PC-9 (cell line): ENCODE data around the gene LAMA3. TPM values are rescaled to one million over a fixed set of nuclear protein-coding genes. Genes with fewer than 3 reads are reported as not detected.

Experiments
- BruUV-seq: library from RNA; stranded (reverse); fragments of 400-500 nt; replicated peaks from 2 replicates; lab custom pipeline; 2021; lab: Mats Ljungman, UMichigan
- CTCF ChIA-PET: fragments of 300-600 bp; sonication (Branson Sonifier 250); formaldehyde crosslinking; loops from one replicate; lab custom pipeline; 2022; ENCODE audit warnings: antibody characterized with exemption; lab: Charles Lee
- POLR2A ChIA-PET: fragments of 300-600 bp; sonication (Branson Sonifier 250); formaldehyde crosslinking; loops from one replicate; lab custom pipeline; 2022; ENCODE audit warnings: antibody characterized with exemption; ENCODE audit not compliant: unreplicated experiment; lab: Charles Lee
- DNase-seq, 2 experiments: peaks; one replicate each; pipeline versions ENCODE4 v3.0.0 to v3.0.0-alpha.2; 2015 to 2022; ENCODE audit warnings: mixed read lengths in 1 of 2
- H2AFZ ChIP-seq: fragments of 200-600 bp; sonication (generic); 2 replicates; pipeline ENCODE4 v1.8.1; 2017; ENCODE audit warnings: antibody characterized with exemption
- H3F3A ChIP-seq: fragments of 200-600 bp; sonication (generic); 2 replicates; pipeline ENCODE4 v1.8.1; 2017; ENCODE audit warnings: antibody characterized with exemption, mild to moderate bottlenecking, low read depth; ENCODE audit not compliant: insufficient read depth
- H3K27ac ChIP-seq: fragments of 200-600 bp; sonication (generic); 2 replicates; pipeline ENCODE4 v1.6.1; 2016; ENCODE audit warnings: mixed run types
- H3K27me3 ChIP-seq: fragments of 200-600 bp; sonication (generic); 2 replicates; pipeline ENCODE4 v1.6.1; 2016; ENCODE audit warnings: low read depth, mixed run types; ENCODE audit not compliant: insufficient read depth
- H3K36me3 ChIP-seq: fragments of 200-600 bp; sonication (generic); 2 replicates; pipeline ENCODE4 v1.6.1; 2016; ENCODE audit warnings: low read depth, mixed run types
- H3K4me1 ChIP-seq: fragments of 200-600 bp; sonication (generic); replicated peaks from 2 replicates; pipeline ENCODE4 v1.6.1; 2016; ENCODE audit warnings: mixed run types; ENCODE audit not compliant: insufficient read depth
- H3K4me2 ChIP-seq: fragments of 200-600 bp; sonication (generic); 2 replicates; pipeline ENCODE4 v1.6.1; 2017; ENCODE audit warnings: mixed run types
- H3K4me3 ChIP-seq: fragments of 200-600 bp; sonication (generic); 2 replicates; pipeline ENCODE4 v1.6.1; 2016; ENCODE audit warnings: mixed run types
- H3K79me2 ChIP-seq: fragments of 200-600 bp; sonication (generic); 2 replicates; pipeline ENCODE4 v1.6.1; 2017; ENCODE audit warnings: low read depth, mixed run types
- H3K9me2 ChIP-seq: fragments of 200-600 bp; sonication (generic); 2 replicates; pipeline ENCODE4 v1.8.1; 2017; ENCODE audit warnings: mild to moderate bottlenecking; ENCODE audit not compliant: insufficient read depth
- H3K9me3 ChIP-seq: fragments of 200-600 bp; sonication (generic); 2 replicates; pipeline ENCODE4 v1.8.1; 2016; ENCODE audit warnings: low read depth; ENCODE audit not compliant: insufficient read depth
- H4K20me1 ChIP-seq: fragments of 200-600 bp; sonication (generic); 2 replicates; pipeline ENCODE4 v1.8.1; 2017; ENCODE audit not compliant: insufficient read depth
- CTCF ChIP-seq: fragments of 200-600 bp; sonication (generic); conservative IDR thresholded peaks from 2 replicates; pipeline ENCODE4 v1.6.1; 2017; ENCODE audit warnings: mixed run types, antibody characterized with exemption, mild to moderate bottlenecking, moderate library complexity
- EZH2 ChIP-seq: fragments of 200-600 bp; sonication (generic); IDR thresholded peaks from 2 replicates; pipeline ENCODE4 v1.8.0; 2017; ENCODE audit warnings: antibody characterized with exemption, low read depth
- intact Hi-C: fragments of 100-400 bp; cut with micrococcal nuclease; formaldehyde crosslinking; loops from one replicate; pipeline ENCODE4 v1.10.0; 2022; ENCODE audit not compliant: unreplicated experiment
- total RNA-seq: library from RNA; stranded (reverse); gene quantifications from 2 replicates; pipeline ENCODE4 v1.2.3, GENCODE V29; 2021

The LAMA3 gene
- total RNA-seq, 1 experiment from 2014 or later: 44.4 TPM

DNA sequence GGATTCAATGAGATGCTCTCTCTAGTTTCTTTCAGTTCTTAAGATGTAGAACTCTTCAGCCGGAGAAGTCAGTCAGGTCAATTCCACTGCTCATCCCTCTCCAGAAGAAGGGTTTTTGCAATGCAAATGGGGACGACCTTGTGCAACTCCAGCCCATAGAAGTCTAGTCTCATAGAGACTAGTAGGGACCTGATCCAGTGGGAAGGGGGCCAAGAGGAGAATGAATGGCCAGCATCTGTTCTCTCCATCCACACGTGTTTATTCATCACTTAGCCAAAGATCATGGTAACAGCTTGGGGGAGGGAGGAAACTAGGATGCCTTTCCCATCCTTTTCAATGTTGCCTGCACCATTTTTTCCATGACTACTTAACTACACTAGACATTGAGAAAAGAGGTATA is 120.2 kb downstream of the LAMA3 start:
- DNase-seq: no peak
- no peaks in the 10 kb centered on the region for H3K27me3 ChIP-seq
- no peaks in the 10 kb centered on the region for H3K36me3 ChIP-seq
- H3K79me2 ChIP-seq: no peaks in the 10 kb centered on the region
- intact Hi-C loops: no loop called here
- ChIA-PET POLR2A (no interaction called here), CTCF (no interaction called here)
- no TSS peak for BruUV-seq
- no peaks in the 10 kb centered on the region for H3K4me1 ChIP-seq
- no peak overlapping the region for H2AFZ ChIP-seq
- no peak for TF ChIP-seq CTCF
- no peaks in the 10 kb centered on the region for H3K9me3 ChIP-seq
- H3K4me3 ChIP-seq: no peak overlapping the region
- no peaks in the 10 kb centered on the region for H4K20me1 ChIP-seq
- no peaks in the 10 kb centered on the region for H3K9me2 ChIP-seq
- H3K27ac ChIP-seq: no peak overlapping the region
- H3F3A ChIP-seq: no peaks in the 10 kb centered on the region; the same call in 1 of the 2 replicates
- no peak overlapping the region for H3K4me2 ChIP-seq

GRCh38 chr18:23810396-23810795 is 121.1 kb downstream of the LAMA3 start:
- Histone ChIP-seq H3K4me3 (no peak overlapping the region), H3K4me2 (no peak overlapping the region), H3K27me3 (no peaks in the 10 kb centered on the region), H2AFZ (no peak overlapping the region), H3K4me1 (no peaks in the 10 kb centered on the region), H3K36me3 (no peaks in the 10 kb centered on the region), H3K9me2 (no peaks in the 10 kb centered on the region), H3F3A (no peaks in the 10 kb centered on the region; the same call in 1 of the 2 replicates), H3K9me3 (no peaks in the 10 kb centered on the region), H3K79me2 (no peaks in the 10 kb centered on the region), H4K20me1 (no peaks in the 10 kb centered on the region), H3K27ac (no peak overlapping the region)
- ChIA-PET POLR2A (no interaction called here), CTCF (no interaction called here)
- DNase-seq: no peak
- TF ChIP-seq EZH2: no peak
- no peak for TF ChIP-seq CTCF
- no TSS peak for BruUV-seq
- intact Hi-C loops: loop anchor here (5.0 kb wide), 1 partner anchor 108 kb away; no protein-coding TSS in a partner anchor

DNA sequence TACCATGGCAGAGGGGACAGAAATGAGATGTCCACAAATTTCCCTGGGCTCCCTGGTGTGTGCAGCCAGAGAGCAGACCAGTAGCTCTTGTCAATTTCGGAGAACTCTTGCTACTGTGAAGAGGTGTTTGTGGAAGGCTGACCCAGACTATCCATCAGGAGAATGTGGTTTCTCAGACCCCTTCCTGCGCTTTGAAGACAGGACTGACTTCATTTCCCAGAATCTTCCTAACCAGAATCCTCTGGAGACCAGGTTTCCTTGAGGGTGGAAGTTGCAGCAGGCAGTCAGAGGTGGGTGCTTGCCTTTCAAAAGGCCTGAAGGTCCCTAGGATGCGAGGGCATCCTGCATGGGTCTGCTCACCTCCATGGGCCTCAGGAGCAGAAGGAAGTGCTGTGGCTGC is 121.9 kb downstream of the LAMA3 start:
- intact Hi-C loops: loop anchor here (5.0 kb wide), 1 partner anchor 109 kb away; no protein-coding TSS in a partner anchor
- no peak overlapping the region for H3K4me3 ChIP-seq
- H3K27me3 ChIP-seq: no peaks in the 10 kb centered on the region
- H3F3A ChIP-seq: no peaks in the 10 kb centered on the region; the same call in 1 of the 2 replicates
- CTCF ChIA-PET: no interaction called here
- no peaks in the 10 kb centered on the region for H3K36me3 ChIP-seq
- H3K4me1 ChIP-seq: no peaks in the 10 kb centered on the region
- TF ChIP-seq EZH2: no peak
- TF ChIP-seq CTCF: no peak
- no peaks in the 10 kb centered on the region for H3K9me2 ChIP-seq
- H3K27ac ChIP-seq: no peak overlapping the region
- POLR2A ChIA-PET: no interaction called here
- no peak for DNase-seq
- no peaks in the 10 kb centered on the region for H3K9me3 ChIP-seq
- no peaks in the 10 kb centered on the region for H4K20me1 ChIP-seq
- no peaks in the 10 kb centered on the region for H3K79me2 ChIP-seq
- H3K4me2 ChIP-seq: no peak overlapping the region
- no TSS peak for BruUV-seq
- H2AFZ ChIP-seq: no peak overlapping the region
